Hepatocyte (in vitro differentiated cells): ENCODE data around the gene ROBO1.

Experiments
- CTCF ChIP-seq: fragments of 200-600 bp; sonication (generic); IDR thresholded peaks from 2 replicates; pipeline ENCODE4 v1.5.1; 2016; ENCODE audit warnings: antibody characterized with exemption, mild to moderate bottlenecking; ENCODE audit not compliant: poor library complexity
- EZH2 ChIP-seq: fragments of 200-600 bp; sonication (generic); IDR thresholded peaks from 2 replicates; pipeline ENCODE4 v1.6.1; 2016; ENCODE audit warnings: antibody characterized with exemption, mild to moderate bottlenecking, borderline replicate concordance
- EZH2phosphoT487 ChIP-seq: fragments of 200-600 bp; sonication (generic); IDR thresholded peaks from one replicate; pipeline ENCODE4 v1.6.1; 2018; ENCODE audit warnings: antibody characterized with exemption, mild to moderate bottlenecking, low read depth, moderate library complexity; ENCODE audit not compliant: unreplicated experiment, severe bottlenecking

- TF ChIP-seq CTCF, result no peak
- TF ChIP-seq EZH2phosphoT487, result no peak
- TF ChIP-seq EZH2, result no peak
These were observed 353.0 kb downstream of the ROBO1 start for GRCh38 chr3:79414806-79415205.
